Measurements from ENCODE around the gene SYNE2.
"Not testable (repeated sequence)": the region's sequence is repeated elsewhere in the genome, so short reads cannot be mapped to it uniquely, and the experiment has no call there.

Gene SYNE2

GRCh38 chr14:63852817-63853731 is at the start of gene SYNE2:
Gene SYNE2, plus strand, starts transcription at chr14:63853004. Its CDS starts 56,145 bp downstream, at chr14:63909149.
- peak within 1 kb of the TSS; percentile 79 for H3K4me3 ChIP-seq (ENCODE audit: low read length)
- DNase-seq (ENCODE audit: low read depth), result peak; percentile 83
- no peak for TF ChIP-seq CTCF (IDR thresholded peaks at IDR 0.05; ENCODE audit: insufficient read depth, low read depth, low read length, missing control alignments)

GRCh38 chr14:63803221-63803791 is 49.5 kb upstream of the SYNE2 start:
- DNase-seq (ENCODE audit: low read depth); H3K4me3 ChIP-seq (ENCODE audit: low read length): not testable (repeated sequence)

GRCh38 chr14:63806064-63806463 is 46.7 kb upstream of the SYNE2 start:
- H3K4me3 ChIP-seq (ENCODE audit: low read length); DNase-seq (ENCODE audit: low read depth): not testable (repeated sequence)

GRCh38 chr14:63811692-63812091 is 41.1 kb upstream of the SYNE2 start:
- not testable (repeated sequence) for DNase-seq (ENCODE audit: low read depth)

GRCh38 chr14:63833728-63834127 is 19.1 kb upstream of the SYNE2 start:
- no peak for DNase-seq (ENCODE audit: low read depth)
- no peak overlapping the region for H3K4me3 ChIP-seq (ENCODE audit: low read length)
- no peak for TF ChIP-seq CTCF (IDR thresholded peaks at IDR 0.05; ENCODE audit: insufficient read depth, low read depth, low read length, missing control alignments)

More at GRCh38 chr14:63811692-63812091, 41.1 kb upstream of the SYNE2 start:
- H3K4me3 ChIP-seq (ENCODE audit: low read length), result not testable (repeated sequence)

GRCh38 chr14:63840981-63841380 is 11.8 kb upstream of the SYNE2 start:
- peak; percentile 32 for DNase-seq (ENCODE audit: low read depth)

GRCh38 chr14:63843796-63844195 is 9.0 kb upstream of the SYNE2 start:
- TF ChIP-seq CTCF (IDR thresholded peaks at IDR 0.05; ENCODE audit: insufficient read depth, low read depth, low read length, missing control alignments), result no peak
- no peak for DNase-seq (ENCODE audit: low read depth)
- H3K4me3 ChIP-seq (ENCODE audit: low read length), result no peak overlapping the region

More at GRCh38 chr14:63840981-63841380, 11.8 kb upstream of the SYNE2 start:
- H3K4me3 ChIP-seq (ENCODE audit: low read length), result no peak overlapping the region
- no peak for TF ChIP-seq CTCF (IDR thresholded peaks at IDR 0.05; ENCODE audit: insufficient read depth, low read depth, low read length, missing control alignments)

- H3K4me3 ChIP-seq (ENCODE audit: low read length), result no peak overlapping the region
- TF ChIP-seq CTCF (IDR thresholded peaks at IDR 0.05; ENCODE audit: insufficient read depth, low read depth, low read length, missing control alignments), result no peak
- DNase-seq (ENCODE audit: low read depth), result no peak
Measured at GRCh38 chr14:63848890-63849289, 3.9 kb upstream of the SYNE2 start.

Data from epithelial cell of esophagus (primary cell).